Esophagus squamous epithelium (tissue), 4 donors: ENCODE data around the gene ARTN.

ENCODE experiments used
- CTCF ChIP-seq, 6 experiments: fragments of 450-650 bp in 4 of 6; fragments of 200-600 bp in 2 of 6; sonication (generic) in 2 of 6; IDR thresholded peaks; one replicate each; pipeline ENCODE4 v1.5.1; 2016 to 2019; ENCODE audit warnings: antibody characterized with exemption in 6 of 6, mild to moderate bottlenecking in 4 of 6, moderate library complexity in 4 of 6
- POLR2A ChIP-seq, 4 donors: fragments of 450-650 bp; IDR thresholded peaks; one replicate each; pipeline ENCODE4 v1.6.1; 2017; ENCODE audit warnings: antibody characterized with exemption in 4 of 4, mild to moderate bottlenecking in 4 of 4, moderate library complexity in 3 of 4

- TF ChIP-seq CTCF (IDR thresholded peaks at IDR 0.05) (peak in 5 of 6 experiments; percentile 23 to 64 (median 37)), POLR2A (IDR thresholded peaks at IDR 0.05) (no peak)
Observed at GRCh38 chr1:43930168-43930948, 3.2 kb upstream of the ARTN start.
